GM21390 (cell line): ENCODE results near the gene PRKCG.
"Not testable (repeated sequence)": the region's sequence is repeated elsewhere in the genome, so short reads cannot be mapped to it uniquely, and the experiment has no call there.

Experiments
- ATAC-seq: cut with Tn5 transposase; IDR thresholded peaks from one replicate; pipeline ENCODE4 v1.9.1; 2021; ENCODE audit not compliant: unreplicated experiment

PRKCG gene

DNA sequence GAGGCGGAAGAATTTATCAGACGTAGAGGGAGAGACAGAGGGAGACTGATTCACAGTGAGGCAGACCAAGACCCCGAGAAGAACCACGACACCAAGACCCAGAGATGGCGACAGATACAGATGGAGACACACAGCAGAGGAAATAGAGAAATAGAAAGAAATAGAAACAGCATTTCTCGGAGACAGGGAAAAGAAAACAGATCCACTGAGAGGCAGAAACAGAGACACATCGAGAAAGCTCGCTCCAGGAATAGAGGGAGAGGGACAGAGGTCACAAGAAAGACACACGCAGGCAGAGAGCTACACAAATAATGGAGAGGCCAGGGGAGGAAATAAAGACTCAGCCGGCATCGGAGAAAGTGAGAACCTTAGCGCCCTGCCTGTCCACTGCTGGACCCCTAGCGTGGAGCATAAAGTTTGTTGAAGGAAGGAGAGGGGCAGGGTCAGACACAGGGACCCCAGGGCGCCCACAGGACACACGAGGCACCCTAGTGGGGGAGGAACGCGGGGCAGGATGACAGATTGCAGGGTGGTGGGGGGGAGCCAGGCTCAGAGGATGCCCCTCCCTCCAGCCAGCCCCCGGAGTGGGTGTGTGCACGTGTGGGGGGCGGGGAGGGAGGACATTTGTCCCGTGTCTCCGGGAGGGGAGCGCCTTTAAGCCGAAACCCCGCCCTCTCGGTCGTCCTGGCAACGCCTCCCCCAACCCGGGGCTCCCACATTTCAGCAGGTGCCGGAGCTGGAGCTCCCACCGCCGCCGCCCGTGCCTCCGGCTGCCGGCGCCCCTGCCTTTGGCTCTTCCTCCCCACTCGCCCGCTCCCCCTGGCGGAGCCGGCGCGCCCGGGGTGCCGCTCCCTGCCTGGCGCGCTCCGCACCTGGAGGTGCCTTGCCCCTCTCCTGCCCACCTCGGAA lies at the start of gene PRKCG:
Gene PRKCG (plus strand): TSS at position 716 of the 909 bp plus-strand sequence. CDS start 298 bp downstream, outside the sequence.
- ATAC-seq, result no peak

DNA sequence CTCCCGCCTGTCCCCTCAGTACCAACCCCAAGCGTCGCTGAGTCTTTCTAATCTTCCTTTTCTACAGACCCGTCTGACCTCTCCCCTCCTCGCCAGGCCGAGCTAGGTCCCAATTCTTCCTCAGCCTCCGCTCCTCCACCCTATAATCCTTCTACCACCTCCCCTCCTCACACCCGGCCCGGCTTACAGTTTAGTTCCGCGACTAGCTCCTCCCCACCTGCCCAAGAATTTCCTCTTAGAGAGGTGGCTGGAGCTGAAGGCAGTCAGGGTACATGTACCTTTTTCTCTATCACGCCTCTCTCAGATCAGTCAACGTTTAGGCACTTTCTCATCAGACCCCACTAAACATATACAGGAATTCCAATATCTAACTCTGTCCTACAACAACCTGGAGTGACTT lies 49.1 kb upstream of the PRKCG start:
- ATAC-seq, result not testable (repeated sequence)

DNA sequence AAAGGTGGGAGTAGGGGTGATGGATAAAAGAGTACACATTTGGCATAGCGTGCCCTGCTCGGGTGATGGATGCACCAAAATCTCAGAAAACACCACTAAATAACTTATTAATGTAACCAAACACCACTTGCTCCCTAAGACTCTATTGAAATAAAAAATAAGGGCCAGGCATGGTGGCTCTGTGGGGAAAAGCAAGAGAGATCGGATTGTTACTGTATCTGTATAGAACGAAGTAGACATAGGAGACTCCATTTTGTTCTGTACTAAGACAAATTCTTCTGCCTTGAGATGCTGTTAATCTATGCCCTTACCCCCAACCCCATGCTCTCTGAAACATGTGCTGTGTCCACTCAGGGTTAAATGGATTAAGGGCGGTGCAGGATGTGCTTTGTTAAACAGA lies 43.6 kb upstream of the PRKCG start:
- ATAC-seq, result not testable (repeated sequence)

DNA sequence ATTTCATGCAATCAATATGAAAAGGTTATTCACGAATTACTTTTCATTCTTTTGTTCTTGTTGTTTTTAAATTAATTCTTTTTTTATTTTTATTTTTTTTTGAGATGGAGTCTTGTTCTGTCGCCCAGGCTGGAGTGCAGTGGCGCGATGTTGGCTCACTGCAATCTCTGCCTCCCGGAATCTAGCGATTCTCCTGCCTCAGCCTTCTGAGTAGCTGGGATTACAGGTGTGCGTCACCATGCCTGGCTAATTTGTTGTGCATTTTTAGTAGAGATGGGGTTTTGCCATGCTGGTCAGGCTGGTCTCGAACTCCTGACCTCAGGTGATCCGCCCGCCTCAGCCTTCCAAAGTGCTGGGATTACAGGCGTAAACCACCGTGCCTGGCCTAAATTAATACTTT lies 41.8 kb upstream of the PRKCG start:
- ATAC-seq, result not testable (repeated sequence)

DNA sequence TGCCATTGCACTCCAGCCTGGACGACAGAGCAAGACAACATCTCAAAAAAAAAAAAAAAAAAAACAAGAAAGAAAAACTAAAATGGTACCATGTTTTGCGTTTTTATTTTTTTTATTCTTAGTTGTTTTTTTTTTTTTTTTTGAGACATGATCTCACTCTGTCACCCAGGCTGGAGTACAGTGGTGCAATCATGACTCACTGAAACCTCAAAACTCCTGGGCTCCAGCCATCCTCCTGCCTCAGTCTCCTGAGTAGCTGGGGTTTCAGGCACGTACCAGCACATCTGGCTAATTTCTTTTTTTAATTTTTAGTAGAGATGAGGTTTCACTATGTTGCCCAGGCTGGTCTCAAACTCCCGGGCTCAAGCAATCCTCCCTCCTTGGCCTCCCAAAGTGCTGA lies 41.1 kb upstream of the PRKCG start:
- ATAC-seq, result not testable (repeated sequence)

DNA sequence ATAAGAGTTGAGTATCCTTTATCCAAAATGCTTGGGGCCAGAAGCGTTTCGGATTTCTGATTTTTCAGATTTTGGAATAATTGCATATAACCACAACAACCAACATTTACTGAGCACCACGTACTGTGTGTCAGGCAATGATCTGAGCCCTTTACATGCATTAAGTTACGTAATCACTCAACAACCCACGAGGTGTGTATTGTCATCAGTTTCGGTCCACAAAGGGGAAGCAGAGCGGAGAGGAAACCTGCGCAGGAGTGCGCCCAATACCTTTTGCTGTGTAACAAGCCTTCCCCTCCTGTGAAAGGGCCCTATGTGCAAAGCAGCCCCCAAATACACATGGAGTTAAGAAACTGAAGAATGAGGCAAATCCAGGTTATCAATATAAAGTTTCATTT lies 37.1 kb upstream of the PRKCG start:
- ATAC-seq, result no peak

DNA sequence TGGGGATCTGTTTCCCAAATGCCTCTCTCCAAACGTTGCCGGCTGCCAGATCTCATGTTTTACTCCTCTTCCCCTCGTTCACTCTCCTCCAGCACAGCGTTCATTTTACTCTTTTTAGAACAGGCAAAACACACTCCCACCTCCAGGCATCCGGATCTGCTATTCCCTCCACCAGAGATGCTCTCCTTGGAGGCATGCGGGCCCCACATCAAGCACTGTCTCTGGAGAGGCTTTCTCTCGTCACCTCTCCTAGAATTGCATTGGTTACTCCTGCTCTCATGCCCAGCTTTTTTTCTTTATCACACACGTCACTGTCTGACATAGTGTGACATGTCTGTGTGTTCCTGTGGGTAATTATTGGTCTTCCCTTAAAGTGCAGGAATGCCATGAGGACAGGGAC lies 34.4 kb upstream of the PRKCG start:
- no peak for ATAC-seq

DNA sequence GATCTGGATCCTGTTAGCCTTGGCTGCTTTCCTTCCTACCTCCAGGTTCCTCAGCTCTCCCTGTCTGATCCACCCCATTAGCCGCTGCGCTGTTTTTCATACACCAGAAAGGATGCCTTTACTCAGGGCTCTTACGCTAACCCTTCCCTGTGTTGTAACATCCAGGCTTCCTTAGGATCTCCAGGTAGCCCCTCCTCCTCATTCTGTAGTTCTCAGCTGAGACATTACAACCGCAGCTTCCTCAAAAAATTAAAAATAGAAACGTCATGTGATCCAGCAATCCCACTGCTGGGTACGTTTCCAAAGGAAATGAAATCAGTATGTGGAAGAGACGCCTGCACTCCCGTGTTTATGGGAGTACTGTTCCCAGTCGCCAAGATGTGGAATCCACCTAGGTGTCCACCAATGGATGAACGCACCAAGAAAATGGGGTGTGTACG lies 32.7 kb upstream of the PRKCG start:
- ATAC-seq, result no peak

DNA sequence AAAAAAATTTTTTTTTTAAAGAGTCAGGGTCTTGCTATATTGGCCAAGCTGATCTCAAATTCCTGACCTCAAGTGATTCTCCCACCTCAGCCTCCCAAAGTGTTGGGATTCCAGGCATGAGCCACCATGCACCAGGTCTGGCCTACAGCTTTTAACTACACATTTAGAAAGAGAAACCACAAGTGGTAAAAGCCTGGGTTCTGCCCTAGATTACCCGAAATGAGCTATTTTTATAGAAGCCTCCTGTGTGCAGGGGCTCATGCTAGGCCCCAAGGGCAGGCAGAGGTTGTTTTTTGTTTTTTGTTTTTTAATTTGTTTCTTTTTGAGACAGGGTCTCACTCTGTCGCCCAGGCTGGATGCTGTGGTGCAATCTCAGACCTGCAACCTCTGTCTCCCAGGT lies 28.3 kb upstream of the PRKCG start:
- ATAC-seq, result no peak

DNA sequence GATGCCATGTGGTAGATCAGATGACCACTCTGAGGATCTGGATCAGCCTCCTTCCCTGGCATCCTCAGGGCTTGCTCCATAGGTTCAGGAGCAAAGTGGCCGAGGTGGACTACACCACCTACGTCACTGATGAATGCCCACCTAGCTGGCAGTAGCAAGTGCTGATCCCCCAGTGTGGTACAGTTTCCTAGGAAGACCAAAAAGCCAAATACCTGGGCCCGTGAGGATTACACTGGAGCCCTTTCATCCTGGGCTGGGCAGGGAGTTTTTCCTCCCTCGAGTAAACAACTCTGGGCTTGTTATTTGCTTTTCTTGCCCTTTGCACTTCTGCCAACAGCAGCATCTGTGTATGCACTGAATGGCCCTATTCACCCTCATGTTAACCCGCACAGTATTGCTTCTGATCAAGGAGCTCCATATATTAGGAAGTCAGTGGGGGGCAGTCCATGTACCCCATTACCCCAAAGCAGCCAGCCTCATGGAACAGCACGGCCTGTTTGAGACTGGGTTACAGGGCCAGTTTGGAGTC lies 17.6 kb upstream of the PRKCG start:
- ATAC-seq, result no peak

DNA sequence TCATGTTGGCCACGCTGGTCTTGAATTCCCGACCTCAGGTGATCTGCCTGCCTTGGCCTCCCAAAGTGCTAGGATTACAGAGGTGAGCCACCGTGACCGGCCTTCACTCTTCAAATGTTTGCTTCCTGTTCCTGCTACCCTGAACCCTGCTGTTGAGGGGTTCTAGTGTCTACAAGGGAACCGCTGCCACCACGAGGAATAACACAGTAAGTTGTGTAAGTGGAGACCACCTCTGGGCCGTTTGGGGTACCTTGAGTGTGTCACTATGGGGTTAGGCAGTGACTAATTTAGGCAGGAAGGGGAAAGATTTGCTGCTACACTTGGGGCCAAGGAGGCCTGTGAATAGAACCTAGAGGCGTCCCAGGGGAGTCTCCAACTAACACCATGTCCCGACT lies 16.5 kb upstream of the PRKCG start:
- no peak for ATAC-seq

DNA sequence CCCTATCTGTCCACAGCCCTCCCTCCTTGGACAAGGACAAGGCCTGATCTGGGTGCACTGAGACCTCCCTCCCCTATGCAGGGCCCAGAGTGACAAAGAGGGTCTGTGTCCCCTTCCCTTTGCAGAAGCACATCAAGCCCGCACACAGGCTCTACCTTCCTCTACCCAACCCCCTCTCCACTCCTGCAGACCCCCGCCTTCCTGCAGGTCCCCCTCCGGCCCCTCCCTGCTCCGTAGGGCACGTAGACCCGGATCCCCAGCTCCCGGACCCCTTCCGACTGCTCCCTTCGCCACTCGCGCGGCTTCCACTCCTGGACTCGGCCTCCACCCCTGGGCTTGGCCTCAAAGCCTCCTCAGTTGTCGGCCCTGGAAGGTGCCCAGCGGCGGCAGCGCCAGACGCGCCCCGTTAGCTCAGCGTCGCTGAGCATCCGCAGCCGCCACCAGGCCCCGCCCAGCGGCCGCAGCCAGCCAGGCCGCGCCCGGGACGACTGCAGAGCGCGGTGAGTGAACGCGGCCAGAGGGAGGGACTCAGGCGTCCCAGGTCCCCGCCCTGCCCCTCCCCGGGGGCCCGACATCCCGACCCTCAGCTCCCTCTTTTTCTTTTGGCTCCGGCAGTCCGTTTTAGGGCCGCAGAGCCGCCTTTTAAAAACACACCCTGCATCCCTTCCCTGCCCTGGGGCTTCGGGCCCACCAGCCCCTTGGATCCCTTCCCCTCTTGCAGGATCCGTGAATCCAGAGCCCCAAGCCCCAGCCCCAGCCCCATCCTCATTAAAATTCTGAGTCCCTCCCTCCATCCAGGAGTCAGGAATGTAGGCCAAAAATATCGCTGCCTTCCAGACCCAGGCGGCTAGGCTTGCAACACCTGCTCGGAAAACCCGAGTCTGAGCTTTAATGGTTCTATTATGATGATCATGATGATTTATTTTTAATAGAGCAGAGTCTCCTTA lies 15.8 kb upstream of the PRKCG start:
- no peak for ATAC-seq

DNA sequence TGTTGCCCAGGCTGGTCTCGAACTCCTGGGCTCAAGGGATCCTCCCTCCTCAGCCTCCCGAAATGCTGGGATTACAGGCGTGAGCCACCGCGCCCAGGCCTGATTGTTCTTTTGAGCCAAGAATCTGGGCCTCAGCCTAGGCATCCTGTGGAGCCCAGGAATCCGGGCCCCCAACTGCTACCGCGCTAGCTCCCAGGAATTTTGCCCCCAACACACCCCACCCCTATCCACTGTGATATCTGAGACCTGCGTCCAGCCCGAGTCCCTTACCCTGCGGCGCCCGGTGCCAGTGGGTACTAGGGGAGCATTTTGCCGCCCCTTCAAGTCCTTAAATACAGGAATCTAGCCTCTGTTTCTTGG lies 15.2 kb upstream of the PRKCG start:
- ATAC-seq, result no peak

DNA sequence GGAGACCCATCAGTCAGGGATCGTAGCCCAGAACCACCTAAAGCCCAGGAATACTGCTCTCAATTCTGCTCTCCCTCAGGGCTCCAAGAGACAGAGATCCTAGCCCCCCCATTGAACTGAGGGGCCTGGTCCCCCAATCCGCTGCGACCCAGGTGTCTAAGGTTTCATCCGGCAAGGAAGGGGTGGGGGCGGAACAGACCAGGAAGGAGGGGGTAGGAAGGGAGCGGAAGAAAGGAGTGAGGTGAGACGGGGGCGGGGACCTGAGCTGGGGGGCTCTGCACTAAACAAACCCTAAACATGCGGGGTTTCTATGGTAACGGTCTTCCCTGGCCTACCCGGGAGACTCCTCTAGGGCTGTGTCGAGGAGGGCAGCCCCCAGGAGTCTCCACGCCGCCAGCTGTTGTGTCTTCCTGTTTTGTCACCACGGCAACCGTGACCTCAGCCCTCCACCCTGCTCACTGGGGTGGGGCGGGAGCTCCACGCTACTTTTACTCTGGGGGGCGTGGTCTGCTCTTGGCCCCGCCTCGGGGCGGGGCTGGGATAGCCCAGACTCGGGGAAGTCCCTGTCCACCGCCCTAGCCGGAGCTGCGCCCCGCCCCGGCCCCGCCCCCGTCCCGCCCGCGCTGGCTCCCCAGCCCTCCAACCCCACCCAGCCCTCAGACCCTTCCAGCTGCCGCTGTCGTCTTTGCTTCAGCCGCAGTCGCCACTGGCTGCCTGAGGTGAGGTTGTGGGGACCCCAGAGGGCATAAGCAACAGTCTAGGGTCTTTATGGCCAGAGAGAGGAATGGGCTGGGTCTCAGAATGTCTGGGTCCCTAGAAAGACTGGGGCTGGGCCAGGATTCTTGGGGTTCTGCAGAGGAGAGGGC lies 14.5 kb upstream of the PRKCG start, which contains the start of gene MYADM:
Gene MYADM (plus strand): TSS at position 659 of the 866 bp plus-strand sequence. CDS start 5,647 bp downstream, outside the sequence.
- peak; percentile 70 for ATAC-seq

DNA sequence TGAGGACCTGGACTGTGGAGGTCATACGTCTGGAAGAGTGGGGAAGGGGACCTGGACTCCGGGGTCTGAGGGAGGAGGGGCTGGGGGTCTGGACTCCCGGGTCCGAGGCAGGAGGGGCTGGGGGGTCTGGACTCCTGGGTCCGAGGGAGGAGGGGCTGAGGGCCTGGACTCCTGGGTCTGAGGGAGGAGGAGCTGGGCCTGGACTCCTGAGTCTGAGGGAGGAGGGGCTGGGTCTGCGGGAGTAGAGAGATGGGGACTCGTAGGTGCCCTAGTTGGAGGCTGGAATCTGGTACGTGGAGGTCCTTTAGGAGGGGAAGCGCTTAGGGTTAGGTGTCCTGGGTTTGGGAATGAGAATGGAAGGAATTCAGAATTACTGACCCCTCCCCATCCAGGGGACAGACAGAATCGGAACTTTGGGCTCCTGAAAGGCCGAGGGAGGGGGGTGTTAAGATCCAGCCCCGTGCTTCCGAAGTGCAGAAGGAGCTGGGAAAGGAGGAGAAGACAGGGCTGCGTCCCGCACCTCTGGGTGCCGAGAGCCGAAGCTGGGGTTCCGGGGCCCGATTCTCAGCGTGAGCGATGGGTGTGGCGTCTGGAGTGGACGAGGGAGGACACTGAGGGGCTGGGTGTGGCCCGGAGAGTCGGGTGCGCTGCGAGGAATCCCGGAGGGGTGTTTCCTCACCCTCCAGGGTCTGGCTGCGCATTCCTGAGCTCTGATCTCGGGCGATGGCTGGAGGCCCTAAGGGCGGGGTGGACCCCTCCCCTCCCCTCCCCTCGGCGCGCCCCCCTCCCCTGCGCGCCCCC lies 13.7 kb upstream of the PRKCG start:
- no peak for ATAC-seq

DNA sequence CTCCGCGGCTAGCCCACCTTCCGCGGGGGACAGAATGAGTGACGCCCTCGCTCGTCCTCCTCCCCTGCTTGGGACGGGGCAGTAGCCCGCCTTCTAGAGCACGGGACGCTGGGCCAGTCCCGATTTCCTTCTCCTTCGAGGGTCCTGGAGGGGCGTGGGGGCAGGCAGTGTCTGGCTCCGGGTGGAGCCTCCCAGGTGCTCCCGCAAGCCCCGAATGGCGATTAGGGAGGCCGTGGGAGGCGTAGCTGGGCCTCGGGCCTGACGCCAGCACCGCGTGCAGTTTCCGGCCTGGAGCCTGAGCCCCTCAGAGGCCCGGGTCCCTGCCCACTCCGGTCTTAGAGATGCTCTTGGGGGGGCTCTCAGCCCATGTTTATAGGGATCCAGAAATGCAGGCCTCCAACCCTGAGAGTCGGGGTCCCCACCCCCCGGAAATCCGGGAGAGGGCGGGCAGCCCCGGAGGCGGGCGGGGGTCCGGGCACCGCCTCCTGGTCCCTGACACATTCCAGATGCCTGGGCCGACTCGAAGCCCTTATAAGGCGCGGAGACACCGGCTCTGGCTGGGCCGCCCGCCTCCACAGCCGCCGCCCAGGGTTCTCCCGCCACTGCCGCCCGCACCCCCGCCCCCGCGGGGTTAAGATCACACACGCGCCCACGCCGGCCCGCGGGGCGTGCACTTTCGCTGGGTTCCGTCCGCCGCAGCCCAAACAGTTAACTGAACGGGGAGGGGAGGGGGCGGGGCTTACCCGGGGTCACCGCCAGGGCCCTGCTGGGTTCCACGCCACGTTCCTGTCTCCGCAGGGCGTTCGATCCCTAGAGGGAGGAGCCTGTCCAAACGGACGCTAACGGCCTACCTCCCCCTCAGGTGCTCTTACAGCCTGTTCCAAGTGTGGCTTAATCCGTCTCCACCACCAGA lies 12.8 kb upstream of the PRKCG start:
- peak; percentile 38 for ATAC-seq

DNA sequence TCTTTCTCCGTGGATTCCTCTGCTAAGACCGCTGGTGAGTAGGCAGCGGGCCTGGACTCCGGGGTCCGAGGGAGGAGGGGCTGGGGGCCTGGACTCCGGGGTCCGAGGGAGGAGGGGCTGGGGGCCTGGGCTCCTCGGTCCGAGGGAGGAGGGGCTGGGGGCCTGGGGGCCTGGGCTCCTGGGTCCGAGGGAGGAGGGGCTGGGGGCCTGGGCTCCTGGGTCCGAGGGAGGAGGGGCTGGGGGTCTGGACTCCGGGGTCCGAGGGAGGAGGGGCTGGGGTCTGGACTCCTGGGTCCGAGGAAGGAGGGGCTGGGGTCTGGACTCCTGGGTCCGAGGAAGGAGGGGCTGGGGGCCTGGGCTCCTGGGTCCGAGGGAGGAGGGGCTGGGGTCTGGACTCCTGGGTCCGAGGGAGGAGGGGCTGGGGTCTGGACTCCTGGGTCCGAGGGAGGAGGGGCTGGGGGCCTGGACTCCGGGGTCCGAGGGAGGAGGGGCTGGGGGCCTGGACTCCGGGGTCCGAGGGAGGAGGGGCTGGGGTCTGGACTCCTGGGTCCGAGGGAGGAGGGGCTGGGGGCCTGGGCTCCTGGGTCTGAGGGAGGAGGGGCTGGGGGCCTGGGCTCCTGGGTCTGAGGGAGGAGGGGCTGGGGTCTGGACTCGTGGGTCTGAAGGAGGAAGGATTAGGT lies 12.1 kb upstream of the PRKCG start:
- ATAC-seq, result not testable (repeated sequence)

DNA sequence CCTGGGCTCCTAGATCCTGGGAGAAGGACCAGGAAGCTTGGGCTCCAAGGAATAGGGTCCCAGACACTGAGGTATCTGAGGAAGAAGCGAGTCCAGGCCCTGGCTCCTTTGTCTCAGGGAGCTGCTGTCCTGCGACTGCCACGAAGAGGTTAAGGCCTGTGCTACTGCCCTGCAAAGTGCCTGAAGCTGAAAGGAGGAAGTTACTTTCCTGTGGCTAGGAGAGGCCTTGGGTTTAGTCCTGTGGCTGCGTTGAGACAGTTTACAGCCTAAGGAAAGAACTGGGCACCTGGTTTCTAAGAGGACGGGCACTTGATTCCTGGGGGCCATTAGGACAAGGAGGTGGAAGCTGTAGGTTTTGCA lies 11.5 kb upstream of the PRKCG start:
- ATAC-seq, result no peak
